Ovary (tissue), 9 donors: ENCODE data around the gene BCL3. TPM values are rescaled to one million over a fixed set of nuclear protein-coding genes. Genes with fewer than 3 reads are reported as not detected.

Source experiments
- DNase-seq, 5 donors: peaks; one replicate each; pipeline ENCODE4 v3.0.0-alpha.2; 2019 to 2020
- H3K27ac ChIP-seq, 2 donors: fragments of 200-600 bp; one replicate each; pipeline versions ENCODE4 v1.5.1 to v1.8.0; 2019 to 2022
- H3K27me3 ChIP-seq: fragments of 200-600 bp; one replicate; pipeline ENCODE4 v1.8.0; 2022
- H3K36me3 ChIP-seq: fragments of 200-600 bp; sonication (generic); one replicate; pipeline ENCODE4 v1.5.1; 2019
- H3K4me1 ChIP-seq: one replicate; pipeline ENCODE4 v1.8.1; 2013; ENCODE audit warnings: mild to moderate bottlenecking, moderate library complexity; ENCODE audit not compliant: insufficient read depth
- H3K4me3 ChIP-seq: fragments of 200-600 bp; sonication (generic); one replicate; pipeline ENCODE4 v1.5.1; 2017
- H3K9me3 ChIP-seq, 2 donors: fragments of 200-600 bp in 1 of 2; sonication (generic) in 1 of 2; one replicate each; pipeline versions ENCODE4 v1.5.1 to v1.8.1; 2013 to 2019; ENCODE audit warnings: mild to moderate bottlenecking in 1 of 2, moderate library complexity in 1 of 2
- EP300 ChIP-seq: sonication (generic); formaldehyde crosslinking; IDR thresholded peaks from one replicate; pipeline ENCODE4 v1.6.1; 2017; ENCODE audit warnings: antibody characterized with exemption
- POLR2A ChIP-seq: fragments of 450-650 bp; IDR thresholded peaks from one replicate; pipeline ENCODE4 v1.6.1; 2017; ENCODE audit warnings: antibody characterized with exemption, mild to moderate bottlenecking, moderate library complexity
- WGBS, 3 donors: extraction: QIAGEN DNeasy Blood & Tissue Kit in 1 of 3; methylation state at CpG; one replicate each; pipeline versions ENCODE4 v1.1.5 to v1.1.7; 2013 to 2017; 5-methylcytosine and 5-hydroxymethylcytosine counted together
- intact Hi-C, 4 donors: fragments of 100-400 bp; cut with DNase I; formaldehyde crosslinking; loops; one replicate each; pipeline versions ENCODE4 v1.11.0 to v1.15.1; 2022 to 2023
- polyA plus RNA-seq, 2 donors: library from polyadenylated mRNA; stranded (reverse); fragments of 200-250 nt in 1 of 2; fragments of 350-450 nt in 1 of 2; fragmentation: Illumina TruSeq in 1 of 2; extraction: RNeasy Lipid Tissue Mini Kit (QIAGEN cat#74804) in 1 of 2; gene quantifications; one replicate each; pipeline ENCODE4 v1.2.3, GENCODE V29; 2013 to 2014
- total RNA-seq, 7 donors: library from RNA; depleted of rRNA in 2 of 7; stranded (reverse); fragments of >200 nt in 2 of 7; fragmentation: NEBNext Ultra II Directional in 3 of 7; extraction: Animal tissue kit (Norgen Biotek cat#: 25700) in 3 of 7; gene quantifications; one replicate each; pipeline versions ENCODE4 v1.1.0 to v1.2.4, GENCODE V29; 2016 to 2023
- TF ChIP-seq, protein P1 (sequence below), 3 donors: fragments of 450-650 bp in 2 of 3; fragments of 200-600 bp in 1 of 3; IDR thresholded peaks; one replicate each; pipeline versions ENCODE4 v1.5.1 to v1.8.0; 2016 to 2022; ENCODE audit warnings: antibody characterized with exemption in 3 of 3, mild to moderate bottlenecking in 1 of 3
- donor health status: DM: no; HTN: no; CAD: no; lungs with moderate emphysema.
- donor health status: DM: no; HTN: no; CAD: no.
- donor health status: Bipolar disorder and iron deficiency.
- donor health status: DM: yes; HTN: yes; CAD: no.
- donor health status: DM: no; HTN: no; CAD: no.
- donor health status: DM: yes; HTN: yes; CAD: no.

BCL3 gene
- total and polyA plus RNA-seq, 9 donors, result 3.2 to 141 (median 43.4) TPM

GRCh38 chr19:44741841-44742329, 6.6 kb upstream of the BCL3 start:
- Histone ChIP-seq H3K36me3 (no peaks in the 10 kb centered on the region), H3K9me3 (no peaks in the 10 kb centered on the region), H3K4me3 (no peak overlapping the region), H3K27ac (peak overlapping the region; percentile 37 to 85), H3K27me3 (no peaks in the 10 kb centered on the region), H3K4me1 (peaks cover 19% of the 10 kb centered on the region)
- intact Hi-C loops, result no loop called here
- 0 to 7% (median 1%) methylated on average over 13 of the region's 13 CpGs for WGBS, 3 donors
- DNase-seq, result peak; percentile 98 to 99 (median 99)
- TF ChIP-seq EP300, result peak; percentile 95
- no peak for TF ChIP-seq POLR2A
- TF ChIP-seq, protein P1, sequence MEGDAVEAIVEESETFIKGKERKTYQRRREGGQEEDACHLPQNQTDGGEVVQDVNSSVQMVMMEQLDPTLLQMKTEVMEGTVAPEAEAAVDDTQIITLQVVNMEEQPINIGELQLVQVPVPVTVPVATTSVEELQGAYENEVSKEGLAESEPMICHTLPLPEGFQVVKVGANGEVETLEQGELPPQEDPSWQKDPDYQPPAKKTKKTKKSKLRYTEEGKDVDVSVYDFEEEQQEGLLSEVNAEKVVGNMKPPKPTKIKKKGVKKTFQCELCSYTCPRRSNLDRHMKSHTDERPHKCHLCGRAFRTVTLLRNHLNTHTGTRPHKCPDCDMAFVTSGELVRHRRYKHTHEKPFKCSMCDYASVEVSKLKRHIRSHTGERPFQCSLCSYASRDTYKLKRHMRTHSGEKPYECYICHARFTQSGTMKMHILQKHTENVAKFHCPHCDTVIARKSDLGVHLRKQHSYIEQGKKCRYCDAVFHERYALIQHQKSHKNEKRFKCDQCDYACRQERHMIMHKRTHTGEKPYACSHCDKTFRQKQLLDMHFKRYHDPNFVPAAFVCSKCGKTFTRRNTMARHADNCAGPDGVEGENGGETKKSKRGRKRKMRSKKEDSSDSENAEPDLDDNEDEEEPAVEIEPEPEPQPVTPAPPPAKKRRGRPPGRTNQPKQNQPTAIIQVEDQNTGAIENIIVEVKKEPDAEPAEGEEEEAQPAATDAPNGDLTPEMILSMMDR (IDR thresholded peaks at IDR 0.05), result no peak

GRCh38 chr19:44742330-44743061, 6.0 kb upstream of the BCL3 start:
- DNase-seq, result peak in 1 of 5 donors; percentile 38
- 53 to 65% (median 61%) methylated on average over 20 of the region's 20 CpGs for WGBS, 3 donors
- intact Hi-C loops, result no loop called here
- no peak overlapping the region for H3K4me3 ChIP-seq
- peaks cover 22% of the 10 kb centered on the region for H3K4me1 ChIP-seq
- TF ChIP-seq EP300 (no peak), POLR2A (no peak)
- TF ChIP-seq, protein P1 (IDR thresholded peaks at IDR 0.05), result no peak
- no peaks in the 10 kb centered on the region for H3K36me3 ChIP-seq
- no peaks in the 10 kb centered on the region for H3K9me3 ChIP-seq
- peak overlapping the region; percentile 31 to 68 for H3K27ac ChIP-seq
- H3K27me3 ChIP-seq, result no peaks in the 10 kb centered on the region

GRCh38 chr19:44744871-44745332, 3.6 kb upstream of the BCL3 start:
- Histone ChIP-seq H3K4me1 (peaks cover 23% of the 10 kb centered on the region), H3K9me3 (no peaks in the 10 kb centered on the region), H3K27ac (peak overlapping the region; percentile 62 to 83), H3K27me3 (no peaks in the 10 kb centered on the region), H3K36me3 (no peaks in the 10 kb centered on the region), H3K4me3 (no peak overlapping the region)
- 52 to 68% (median 64%) methylated on average over 3 of the region's 3 CpGs for WGBS, 3 donors
- no peak for TF ChIP-seq POLR2A
- TF ChIP-seq EP300, result no peak
- TF ChIP-seq, protein P1 (IDR thresholded peaks at IDR 0.05), result no peak
- no peak for DNase-seq
- intact Hi-C loops, result no loop called here

DNA sequence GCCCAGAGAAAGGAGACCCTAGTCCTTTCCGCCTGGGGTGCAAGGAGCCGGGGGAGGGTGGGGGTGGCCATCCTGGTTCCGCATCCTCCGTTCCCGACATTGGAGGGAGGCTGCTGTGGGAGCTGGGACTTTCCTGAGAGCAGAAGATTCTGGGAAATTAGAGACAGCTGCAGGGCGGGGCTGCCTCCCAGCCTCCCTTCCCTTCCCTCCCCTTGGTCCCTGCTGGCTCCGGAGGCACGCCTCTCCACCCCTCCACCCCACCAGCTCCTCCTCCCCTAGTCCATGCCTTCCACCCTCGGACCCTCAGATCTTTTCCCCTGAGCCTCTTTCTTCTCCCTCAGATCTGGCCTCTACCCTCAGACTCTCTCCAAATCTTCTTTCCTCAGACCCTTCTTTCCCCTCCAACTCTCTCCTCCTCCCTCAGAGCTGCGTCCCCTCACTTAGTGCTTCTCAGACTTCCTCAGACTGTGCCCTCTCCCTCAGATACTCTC, 3.1 kb upstream of the BCL3 start:
- DNase-seq, result peak; percentile 70 to 86 (median 77)
- H3K36me3 ChIP-seq, result no peaks in the 10 kb centered on the region
- no peak for TF ChIP-seq POLR2A
- TF ChIP-seq EP300, result peak; percentile 81
- TF ChIP-seq, protein P1 (IDR thresholded peaks at IDR 0.05), result no peak
- peaks cover 24% of the 10 kb centered on the region for H3K4me1 ChIP-seq
- no peak overlapping the region for H3K4me3 ChIP-seq
- intact Hi-C loops, result no loop called here
- no peaks in the 10 kb centered on the region for H3K27me3 ChIP-seq
- H3K27ac ChIP-seq, result peak overlapping the region; percentile 62 to 83
- no peaks in the 10 kb centered on the region for H3K9me3 ChIP-seq
- 14 to 19% (median 15%) methylated on average over 10 of the region's 10 CpGs for WGBS, 3 donors
